ENCODE results near the gene CMPK1. TPM values are rescaled to one million over a fixed set of nuclear protein-coding genes. Genes with fewer than 3 reads are reported as not detected.
A peak's percentile ranks its signal among the peaks of the same experiment; 100 is the strongest.
"Not testable (repeated sequence)": the region's sequence is repeated elsewhere in the genome, so short reads cannot be mapped to it uniquely, and the experiment has no call there.

CMPK1 gene, protein sequence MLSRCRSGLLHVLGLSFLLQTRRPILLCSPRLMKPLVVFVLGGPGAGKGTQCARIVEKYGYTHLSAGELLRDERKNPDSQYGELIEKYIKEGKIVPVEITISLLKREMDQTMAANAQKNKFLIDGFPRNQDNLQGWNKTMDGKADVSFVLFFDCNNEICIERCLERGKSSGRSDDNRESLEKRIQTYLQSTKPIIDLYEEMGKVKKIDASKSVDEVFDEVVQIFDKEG
- 107 TPM for polyA plus RNA-seq (2013, experiment 1 of 2; ENCODE audit: insufficient read length)
- polyA plus RNA-seq (2013, experiment 2 of 2; ENCODE audit: insufficient read length), result 128 TPM

DNA sequence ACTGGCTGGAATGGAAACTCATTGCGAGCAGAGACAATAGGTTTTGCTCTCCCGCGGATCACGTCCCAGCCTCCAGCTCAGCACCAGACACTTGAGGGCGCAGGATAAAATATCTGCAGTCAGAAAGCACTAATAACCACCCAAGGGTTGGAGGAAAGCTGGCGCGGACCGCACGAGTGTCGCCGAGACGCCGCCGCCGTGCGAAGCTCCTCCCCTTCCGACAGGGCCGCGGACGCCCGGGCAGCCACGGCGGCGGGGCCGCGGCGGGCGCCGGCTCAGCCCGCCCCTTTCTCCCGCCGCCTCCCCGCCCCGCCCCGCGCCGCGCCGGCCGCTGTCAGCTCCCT, at the start of gene CMPK1:
Gene CMPK1 (plus strand): TSS at position 213 of the 344 bp plus-strand sequence. CDS start 156 bp downstream, outside the sequence.
- DNase-seq, result peak; percentile 91

DNA sequence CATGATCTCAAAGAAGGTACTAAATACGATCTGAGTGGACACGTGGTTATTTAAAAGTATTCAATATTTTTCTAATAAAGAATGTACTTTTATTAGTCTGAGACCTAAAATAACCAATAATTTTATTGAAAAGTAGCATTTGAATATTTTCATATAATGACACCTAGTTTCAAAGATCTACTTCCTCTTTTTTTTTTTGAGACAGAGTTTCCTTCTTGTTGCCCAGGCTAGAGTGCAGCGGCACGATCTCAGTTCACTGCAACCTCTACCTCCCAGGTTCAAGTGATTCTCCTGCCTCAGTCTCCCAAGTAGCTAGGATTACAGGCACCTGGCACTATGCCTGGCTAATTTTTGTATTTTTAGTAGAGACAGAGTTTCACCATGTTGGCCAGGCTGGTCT, 45.5 kb upstream of the CMPK1 start:
- DNase-seq, result not testable (repeated sequence)

DNA sequence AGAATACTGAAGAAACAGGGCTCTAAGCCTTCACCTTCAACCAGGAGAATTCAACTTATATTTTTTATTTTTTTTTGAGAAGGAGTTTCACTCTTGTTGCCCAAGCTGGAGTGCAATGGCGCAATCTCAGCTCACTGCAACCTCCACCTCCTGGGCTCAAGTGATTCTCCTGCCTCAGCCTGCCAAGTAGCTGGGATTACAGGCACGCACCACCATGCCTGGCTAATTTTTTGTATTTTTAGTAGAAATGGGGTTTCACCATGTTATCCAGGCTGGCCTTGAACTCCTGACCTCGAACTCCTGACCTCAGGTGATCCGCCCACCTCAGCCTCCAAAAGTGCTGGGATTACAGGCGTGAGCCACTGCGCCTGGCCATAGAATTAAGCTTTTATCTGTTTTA, 38.7 kb upstream of the CMPK1 start:
- not testable (repeated sequence) for DNase-seq

DNA sequence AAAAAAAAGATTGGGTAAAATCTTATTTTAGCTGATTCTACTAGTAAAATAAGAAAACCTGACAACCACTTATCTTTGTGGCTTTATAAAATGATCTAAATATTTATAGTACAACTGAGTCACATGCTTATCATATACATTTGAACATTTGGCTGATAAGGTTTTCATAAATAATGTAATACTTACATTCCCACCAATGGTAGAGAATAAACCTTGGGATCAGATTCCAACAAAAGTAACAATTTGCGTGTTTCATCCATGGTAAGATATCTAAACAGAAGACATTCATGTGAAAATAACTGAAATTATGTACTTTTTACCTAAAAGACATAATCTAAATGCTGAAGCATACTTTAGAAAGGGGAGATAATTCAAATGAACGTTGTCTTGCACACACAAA, 38.0 kb upstream of the CMPK1 start:
- DNase-seq, result no peak

DNA sequence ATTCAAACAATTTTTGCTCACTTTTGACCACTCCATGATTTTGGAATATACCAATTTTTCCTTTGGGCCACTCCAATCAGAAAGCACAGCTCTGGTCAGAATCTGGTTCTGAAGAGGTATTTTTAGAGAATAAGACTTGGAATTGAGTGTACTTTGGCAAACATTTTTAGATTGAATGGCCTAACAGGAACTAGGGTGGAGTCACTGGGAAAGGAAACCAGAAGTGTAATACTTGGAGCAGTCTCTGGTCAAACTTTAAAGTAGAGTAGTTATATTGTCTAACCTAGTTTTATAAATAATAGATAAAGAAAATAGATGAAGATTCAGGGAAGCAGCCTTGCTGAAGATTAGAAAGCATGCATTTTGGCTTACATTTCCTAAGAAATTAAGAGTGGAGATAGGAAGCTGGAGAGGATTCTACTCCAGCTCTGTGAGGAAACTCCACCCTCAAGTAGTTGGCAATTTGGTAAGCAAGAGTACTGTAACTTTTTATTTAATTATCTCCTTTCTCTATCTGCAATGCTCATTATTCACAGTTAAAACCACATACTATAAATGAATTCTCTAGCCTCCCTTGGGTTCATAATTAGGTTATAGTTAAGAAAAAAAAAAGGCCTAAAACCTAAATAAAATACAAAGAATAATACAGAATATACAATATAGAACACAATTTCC, 35.4 kb upstream of the CMPK1 start:
- no peak for DNase-seq

DNA sequence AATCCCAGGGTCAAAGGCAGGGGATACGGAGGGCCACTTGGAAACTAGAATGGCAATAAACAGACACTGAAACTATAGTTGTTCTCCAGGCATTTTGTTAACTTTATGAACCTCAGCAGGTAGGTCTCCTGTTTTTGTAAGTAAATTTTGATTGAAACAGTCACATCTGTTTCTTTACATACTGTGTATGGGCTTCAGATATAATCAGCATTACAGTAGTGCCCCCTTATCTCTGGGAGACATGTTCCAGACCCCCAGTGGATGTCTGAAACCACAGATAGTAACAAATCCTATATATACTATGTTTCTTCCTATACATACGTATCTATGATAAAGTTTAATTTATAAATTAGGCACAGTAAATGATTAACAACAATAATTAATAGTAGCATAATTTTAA, 31.1 kb upstream of the CMPK1 start:
- DNase-seq, result no peak

DNA sequence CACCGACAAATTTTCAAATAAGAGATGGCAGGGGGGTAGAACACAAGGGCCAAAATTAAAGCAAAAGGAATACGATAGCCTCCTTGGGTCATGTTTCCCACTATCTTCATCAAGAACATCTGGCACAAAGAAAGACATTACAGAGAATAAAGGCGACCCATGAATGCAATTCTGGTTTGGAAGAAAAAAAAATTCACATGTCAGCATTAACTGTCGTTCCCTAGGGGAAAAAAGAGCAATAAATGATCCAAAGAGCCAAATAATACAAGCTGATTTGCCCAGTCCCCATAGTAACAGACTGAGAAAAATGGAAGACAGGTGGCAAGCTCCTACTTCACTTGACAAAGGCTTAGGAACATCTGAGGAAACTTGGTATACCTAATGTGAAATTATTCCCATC, 24.2 kb upstream of the CMPK1 start:
- DNase-seq, result no peak

DNA sequence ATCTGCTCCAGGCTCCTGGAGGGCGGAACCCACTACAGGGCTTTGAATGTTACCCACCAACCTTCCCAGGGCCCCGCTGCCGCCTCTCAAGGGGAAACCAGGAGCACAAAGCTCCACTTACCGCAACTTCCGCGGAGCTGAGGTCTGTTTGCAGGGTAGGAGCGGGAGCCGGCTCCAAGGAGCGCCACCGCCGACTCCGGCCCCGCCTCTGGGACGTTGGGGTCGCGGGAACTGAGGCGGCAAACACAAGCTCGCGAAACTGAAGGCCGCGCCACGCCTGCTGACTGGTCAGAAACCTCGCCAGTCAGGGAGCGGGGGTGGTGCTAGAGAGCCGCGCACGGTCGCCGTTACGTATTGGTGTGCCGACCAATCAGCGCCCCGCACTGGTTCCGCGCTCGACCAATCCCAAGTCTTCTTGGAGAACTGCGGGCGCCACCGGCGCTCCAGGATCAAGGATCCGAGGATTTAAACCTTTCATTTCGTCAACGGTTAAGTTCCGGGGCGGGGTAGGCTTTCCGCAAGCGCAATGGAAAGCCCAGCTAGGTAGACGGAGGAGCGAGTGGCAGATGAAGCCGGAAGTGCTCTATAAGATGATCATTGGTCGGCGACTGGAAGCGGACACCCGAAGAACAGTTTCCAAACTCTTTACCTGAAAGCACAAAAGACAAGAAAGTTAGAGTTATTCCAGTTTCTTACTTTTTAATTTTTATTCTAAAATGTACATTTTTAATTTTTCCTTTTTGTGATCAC, 19.5 kb upstream of the CMPK1 start, which contains the start of gene STIL:
Gene STIL (minus strand): TSS at position 233 of the 750 bp plus-strand sequence. CDS start 3,828 bp downstream, outside the sequence.
- peak; percentile 99 for DNase-seq

DNA sequence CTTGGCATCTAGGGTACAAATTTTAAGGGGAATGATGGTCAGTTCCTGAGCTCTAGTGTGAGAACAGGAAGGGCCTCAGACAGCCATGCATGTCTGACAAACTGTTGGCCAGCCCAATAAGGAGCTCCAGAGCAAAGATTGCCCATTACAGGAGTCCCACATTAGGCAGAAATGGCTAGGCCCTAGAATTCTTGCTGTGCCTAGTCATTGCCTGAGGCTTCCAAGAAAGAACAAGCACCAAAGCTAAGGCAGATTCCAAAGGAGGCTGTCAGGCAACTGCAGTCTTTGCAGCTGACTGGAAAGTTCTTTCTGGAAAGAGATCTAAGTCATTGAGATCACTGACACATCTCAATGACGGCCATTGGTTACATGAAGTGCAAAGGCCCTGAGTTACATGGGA, 15.7 kb upstream of the CMPK1 start:
- DNase-seq, result peak; percentile 81

DNA sequence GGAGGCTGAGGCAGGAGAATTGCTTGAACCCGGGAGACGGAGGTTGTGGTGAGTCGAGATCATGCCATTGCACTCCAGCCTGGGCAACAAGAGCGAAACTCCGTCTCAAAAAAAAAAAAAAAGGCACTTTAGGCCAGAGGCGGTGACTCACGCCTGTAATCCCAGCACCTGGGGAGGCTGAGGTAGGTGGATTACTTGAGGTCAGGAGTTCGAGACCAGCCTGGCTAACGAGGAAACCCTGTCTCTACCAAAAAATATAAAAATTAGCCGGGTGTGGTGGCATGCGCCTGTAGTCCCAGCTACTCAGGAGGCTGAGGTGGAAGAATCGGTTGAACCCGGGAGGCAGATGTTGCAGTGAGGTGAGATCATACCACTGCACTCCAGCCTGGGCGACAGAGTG, 13.6 kb upstream of the CMPK1 start:
- DNase-seq, result not testable (repeated sequence)

DNA sequence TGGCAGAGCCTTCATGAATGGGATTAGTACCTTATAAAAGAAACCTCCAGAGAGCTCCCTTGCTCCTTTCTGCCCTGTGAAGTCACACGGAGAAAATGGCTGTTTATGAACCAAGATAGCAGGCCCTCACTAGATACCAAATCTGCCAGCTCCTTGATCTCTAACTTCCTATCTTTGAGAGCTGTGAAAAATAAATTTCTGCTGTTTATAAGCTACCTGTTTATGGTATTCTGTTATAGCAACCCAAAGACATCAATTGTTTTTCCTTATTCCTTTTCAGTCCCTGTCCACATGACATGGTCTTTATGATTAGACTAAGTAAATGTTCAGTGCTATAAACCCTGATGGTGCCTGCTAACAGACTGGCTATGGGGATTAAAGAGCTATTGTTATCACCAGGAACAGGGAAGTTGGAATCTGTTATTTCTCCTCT, 10.0 kb upstream of the CMPK1 start:
- no peak for DNase-seq

DNA sequence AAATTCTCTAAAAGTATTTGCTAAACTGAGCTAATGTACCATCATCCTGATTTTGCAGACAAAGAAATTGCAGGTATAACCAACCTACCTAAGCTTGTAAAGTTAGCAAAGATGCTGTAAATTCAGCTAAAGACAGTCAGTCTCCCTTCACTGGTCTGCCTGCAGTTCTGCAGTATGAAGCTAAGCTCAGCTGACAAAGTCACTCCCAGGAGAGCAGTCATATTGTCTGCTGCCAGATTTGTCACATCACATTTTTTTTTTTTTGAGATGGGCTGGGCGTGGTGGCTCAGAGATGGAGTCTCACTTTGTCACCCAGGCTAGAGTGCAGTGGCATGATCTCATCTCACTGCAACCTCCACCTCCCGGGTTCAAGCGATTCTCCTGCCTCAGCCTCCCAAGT, 8.9 kb upstream of the CMPK1 start:
- no peak for DNase-seq

DNA sequence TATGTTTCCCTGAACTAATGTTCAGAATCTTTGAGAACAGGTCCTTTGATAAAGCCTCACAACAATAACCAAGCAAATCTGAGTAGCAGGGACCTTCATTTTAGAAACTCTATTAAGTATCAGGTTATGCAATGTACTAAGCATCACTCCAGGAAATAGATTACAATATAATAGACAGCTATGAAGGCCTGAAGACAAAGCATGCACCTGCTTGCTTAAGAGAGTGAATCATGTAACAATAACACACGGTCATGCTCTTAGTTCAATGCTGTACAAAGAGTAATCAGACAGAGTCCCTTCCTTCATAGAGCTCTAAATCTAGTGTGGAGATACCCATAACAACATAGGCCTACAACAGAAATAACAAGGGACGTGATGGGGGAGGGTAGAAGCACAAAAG, 8.1 kb upstream of the CMPK1 start:
- DNase-seq, result no peak

DNA sequence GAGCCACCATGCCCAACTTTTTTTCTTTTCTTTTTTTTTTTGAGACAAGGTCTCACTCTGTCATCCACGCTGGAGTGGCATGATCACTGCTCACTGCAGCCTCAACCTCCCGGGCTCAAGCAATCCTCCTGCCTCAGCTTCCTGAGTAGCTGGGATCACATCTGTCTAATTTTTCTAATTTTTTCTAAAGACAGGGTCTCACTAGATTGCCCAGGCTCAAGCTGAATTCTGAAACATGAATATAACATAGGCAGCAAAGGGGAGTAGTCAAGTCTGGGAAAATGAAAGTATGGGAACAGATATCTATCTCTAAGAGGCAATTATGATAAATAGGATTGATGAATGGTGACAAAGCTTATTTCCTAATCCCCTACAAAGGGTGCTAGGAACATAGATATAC, 7.3 kb upstream of the CMPK1 start:
- no peak for DNase-seq

DNA sequence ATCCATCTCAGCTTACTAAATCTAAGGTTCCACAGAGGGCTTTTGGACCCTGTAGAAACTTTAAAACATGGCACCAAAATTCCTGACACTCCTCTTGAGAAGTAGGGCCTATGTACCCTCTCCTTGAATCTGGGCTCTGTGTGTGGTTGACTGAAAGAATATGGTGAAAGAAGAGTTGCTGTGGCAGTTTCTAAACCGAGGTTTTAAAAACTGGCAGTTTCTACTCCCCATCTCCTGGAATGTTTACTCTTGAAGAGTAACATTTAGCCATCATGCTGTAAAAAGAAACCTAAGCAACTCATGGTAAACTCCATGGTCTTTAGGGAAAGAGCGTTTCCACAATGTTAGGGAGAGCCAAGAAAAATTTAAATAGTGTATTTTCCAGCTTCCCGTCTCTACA, 4.6 kb upstream of the CMPK1 start:
- no peak for DNase-seq

DNA sequence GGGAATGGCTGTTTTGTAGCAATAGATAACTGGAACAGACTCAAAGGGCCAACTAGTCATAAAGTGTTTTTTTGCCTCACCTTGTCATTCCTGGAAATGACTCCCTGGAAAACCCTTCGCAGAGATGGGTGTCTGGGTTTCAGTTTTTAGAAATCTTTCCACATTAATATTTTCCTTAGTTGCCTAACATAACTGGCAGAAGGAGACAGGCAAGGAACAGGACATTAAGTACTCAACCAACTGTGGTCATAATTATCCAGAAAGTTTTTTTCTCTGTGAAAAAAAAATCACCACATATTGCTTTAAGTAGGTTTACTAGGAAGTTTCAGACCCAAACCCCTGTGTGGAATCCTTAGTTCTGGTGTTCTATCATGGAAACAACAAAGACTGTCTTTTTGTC, 3.4 kb upstream of the CMPK1 start:
- DNase-seq, result no peak

DNA sequence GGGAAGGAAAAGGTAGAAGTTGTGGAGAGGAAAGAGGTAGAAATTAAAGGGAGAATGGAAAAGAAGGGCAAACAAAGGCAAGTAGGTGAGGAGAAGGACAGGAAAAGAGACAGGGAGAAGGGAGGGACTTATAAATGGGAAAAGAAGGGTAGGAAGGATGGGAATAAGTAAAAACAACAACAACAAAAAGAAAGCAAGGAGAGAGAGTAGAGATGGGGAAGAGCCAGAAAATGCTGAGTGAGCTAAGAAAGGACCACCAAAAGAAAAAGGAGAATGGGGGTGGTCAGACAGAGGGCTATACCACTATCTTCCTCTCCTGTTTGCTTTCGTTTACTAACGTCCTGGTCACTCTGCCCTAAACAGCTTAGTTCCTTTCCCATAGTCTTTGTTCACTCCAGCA, 1.7 kb upstream of the CMPK1 start:
- DNase-seq, result no peak

DNA sequence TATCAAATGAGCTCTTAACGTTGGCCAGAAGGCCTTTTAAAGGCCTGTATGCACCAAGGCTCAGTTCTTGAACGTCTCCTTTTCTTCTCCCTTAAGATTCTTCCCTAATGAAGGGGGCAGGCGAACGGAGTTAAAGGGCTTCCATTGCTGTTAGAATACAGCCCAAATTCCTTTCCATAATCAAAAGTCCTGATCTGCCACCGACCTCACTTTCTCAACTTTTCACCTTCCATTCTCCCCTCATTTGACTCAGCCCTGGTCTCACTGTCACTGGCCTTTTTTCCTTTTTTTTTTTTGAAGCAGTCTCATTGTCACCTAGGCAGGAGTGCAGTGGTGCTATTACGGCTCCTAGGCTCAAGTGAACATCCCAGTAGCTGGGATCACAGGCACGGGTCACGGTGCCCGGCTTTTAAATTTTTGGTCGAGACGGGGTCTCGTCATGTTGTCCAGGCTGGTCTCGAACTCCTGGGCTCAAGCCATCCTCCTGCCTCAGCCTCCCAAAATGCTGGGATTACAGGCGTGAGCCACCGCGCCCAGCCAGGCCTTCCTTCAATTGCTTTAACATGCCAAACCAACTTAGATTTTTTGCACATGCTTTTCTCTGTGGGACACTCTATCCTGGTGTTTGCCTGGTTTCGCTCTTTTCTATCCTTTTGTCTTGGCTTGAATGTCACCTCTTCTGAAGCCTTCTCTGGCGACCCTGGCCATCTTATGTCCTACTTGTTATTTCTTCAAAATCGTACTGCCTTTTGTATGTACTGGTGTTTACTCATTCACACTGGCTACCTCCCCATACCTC, 612 bp upstream of the CMPK1 start:
- no peak for DNase-seq

DNA sequence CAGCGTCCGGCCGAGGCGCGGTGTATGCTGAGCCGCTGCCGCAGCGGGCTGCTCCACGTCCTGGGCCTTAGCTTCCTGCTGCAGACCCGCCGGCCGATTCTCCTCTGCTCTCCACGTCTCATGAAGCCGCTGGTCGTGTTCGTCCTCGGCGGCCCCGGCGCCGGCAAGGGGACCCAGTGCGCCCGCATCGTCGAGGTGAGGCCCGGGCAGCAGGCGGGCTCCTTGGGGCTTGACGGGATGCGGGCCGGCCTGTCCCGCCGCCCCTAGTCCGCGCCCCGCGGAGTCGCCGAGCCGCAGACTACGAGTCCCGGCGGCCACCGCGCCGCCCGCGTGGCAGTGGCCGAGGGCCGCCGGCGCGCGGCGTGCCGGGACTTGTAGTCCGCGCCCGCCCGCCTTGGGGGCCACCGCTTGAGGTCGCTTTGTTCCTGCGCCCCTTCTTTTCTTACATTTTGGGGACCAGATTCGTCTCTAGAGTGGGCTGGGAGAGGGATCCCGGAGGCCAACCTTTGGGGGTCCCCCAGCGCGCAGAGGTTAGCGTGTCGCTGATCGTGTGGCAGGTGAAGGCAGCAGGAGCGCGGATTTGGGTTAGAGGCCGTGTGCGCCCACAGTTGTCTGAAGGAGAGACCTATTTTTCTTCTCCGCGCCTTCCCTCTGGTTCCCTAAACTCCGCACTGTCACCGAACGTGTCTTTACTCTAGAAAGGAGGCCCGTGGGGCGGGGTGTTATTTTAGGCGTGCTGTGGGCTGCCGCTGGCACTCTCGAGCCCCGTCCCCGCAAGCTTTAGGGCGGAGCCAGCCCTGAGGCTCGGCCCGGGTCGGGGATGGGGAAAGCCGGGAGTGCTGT, 553 bp downstream of the CMPK1 start:
- DNase-seq, result peak; percentile 82

DNA sequence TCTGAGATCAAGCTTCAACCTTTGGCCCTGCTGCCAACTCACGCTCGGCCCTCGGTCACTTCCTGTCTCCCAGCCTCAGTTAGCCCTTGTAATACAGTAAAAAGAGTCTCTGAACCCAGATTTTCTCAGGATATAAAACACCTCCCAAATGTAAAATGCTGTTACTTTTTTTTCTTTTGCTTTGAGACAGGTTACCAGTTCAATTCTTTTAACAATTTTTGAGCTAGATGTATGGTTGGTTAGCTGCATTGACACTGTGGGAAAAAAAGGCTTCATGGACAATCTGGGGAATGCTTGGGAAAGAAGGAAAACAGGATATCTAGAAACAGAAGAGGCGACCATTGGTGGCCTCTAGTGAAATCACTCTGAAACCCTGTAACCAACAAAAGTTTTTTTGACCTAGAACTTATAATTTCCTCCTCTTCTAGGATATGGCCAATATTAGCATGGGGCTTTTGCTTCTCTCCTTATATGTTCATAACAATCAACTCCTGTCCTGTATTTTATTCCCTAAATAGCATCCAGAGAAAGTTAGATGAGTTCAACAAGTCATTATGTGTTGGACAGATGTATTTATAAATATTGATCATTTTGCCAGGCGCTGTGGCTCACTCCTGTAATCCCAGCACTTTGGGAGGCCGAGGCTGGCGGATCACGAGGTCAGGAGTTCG, 1.3 kb downstream of the CMPK1 start:
- DNase-seq, result no peak

DNA sequence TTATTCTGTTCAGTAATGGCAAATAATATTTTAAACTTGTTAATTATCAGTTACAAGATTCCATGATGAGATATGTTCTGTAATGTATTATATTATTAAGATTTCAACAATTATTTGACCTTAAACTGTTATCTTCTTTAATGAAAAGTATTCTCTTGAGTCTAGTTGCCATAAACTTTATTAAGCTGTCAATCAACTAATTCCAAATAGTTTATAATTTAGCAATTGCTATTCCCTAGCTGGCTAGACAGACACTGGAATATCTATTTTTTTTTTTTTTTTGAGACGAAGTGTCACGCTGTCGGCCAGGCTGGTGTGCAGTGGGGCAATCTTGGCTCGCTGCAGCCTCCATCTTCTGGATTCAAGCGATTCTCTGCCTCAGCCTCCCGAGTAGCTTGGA, 3.8 kb downstream of the CMPK1 start:
- DNase-seq, result no peak

Data from fibroblast of skin of scalp (primary cell).